Keratinocyte (primary cell): Measurements from ENCODE around the gene KCNK5. TPM values are rescaled to one million over a fixed set of nuclear protein-coding genes. Genes with fewer than 3 reads are reported as not detected.

Experiments
- DNase-seq: peaks from one replicate; pipeline ENCODE4 v3.0.0-alpha.2; 2011; ENCODE audit warnings: low read depth, missing footprints, low spot score
- FAIRE-seq: peaks from 2 replicates; lab custom pipeline; 2011; peaks lifted over from hg19 to GRCh38; lab: Jason Lieb, UNC
- H2AFZ ChIP-seq: 2 replicates; pipeline ENCODE4 v1.6.0; 2012; ENCODE audit warnings: low read length, control low read depth, inconsistent platforms; ENCODE audit not compliant: control insufficient read depth
- H3K27ac ChIP-seq: 2 replicates; pipeline ENCODE4 v1.5.1; 2011; ENCODE audit warnings: low read length; ENCODE audit not compliant: control insufficient read depth, insufficient read depth
- H3K27me3 ChIP-seq: 3 replicates; pipeline ENCODE4 v1.6.0; 2011; ENCODE audit warnings: low read length; ENCODE audit not compliant: control insufficient read depth, insufficient read depth; ENCODE audit errors: extremely low read depth
- H3K36me3 ChIP-seq, 2 experiments: 2 replicates in 1 of 2; 3 replicates in 1 of 2; pipeline ENCODE4 v1.5.1; 2011; ENCODE audit warnings: low read length in 2 of 2, mild to moderate bottlenecking in 1 of 2; ENCODE audit not compliant: control insufficient read depth in 2 of 2, insufficient read depth in 2 of 2; ENCODE audit errors: extremely low read depth in 1 of 2
- H3K4me1 ChIP-seq: 3 replicates; pipeline ENCODE4 v1.5.1; 2011; ENCODE audit warnings: low read length; ENCODE audit not compliant: control insufficient read depth, insufficient read depth; ENCODE audit errors: extremely low read depth
- H3K4me2 ChIP-seq: 3 replicates; pipeline ENCODE4 v1.6.0; 2011; ENCODE audit warnings: low read depth, low read length; ENCODE audit not compliant: control insufficient read depth, insufficient read depth; ENCODE audit errors: extremely low read depth
- H3K4me3 ChIP-seq, 3 experiments: fragments of 200-600 bp in 1 of 3; sonication (generic) in 1 of 3; 2 replicates in 2 of 3; 3 replicates in 1 of 3; pipeline ENCODE4 v1.5.1; 2011 to 2016; ENCODE audit warnings: low read length in 3 of 3, mild to moderate bottlenecking in 3 of 3, control low read depth in 2 of 3, inconsistent platforms in 1 of 3, low read depth in 1 of 3, mixed read lengths in 1 of 3, mixed run types in 1 of 3, moderate library complexity in 1 of 3; ENCODE audit not compliant: control insufficient read depth in 2 of 3, insufficient read depth in 2 of 3; ENCODE audit errors: extremely low read depth in 1 of 3
- H3K79me2 ChIP-seq: 2 replicates; pipeline ENCODE4 v1.6.0; 2012; ENCODE audit warnings: low read length; ENCODE audit not compliant: control insufficient read depth, insufficient read depth
- H3K9ac ChIP-seq: 3 replicates; pipeline ENCODE4 v1.6.0; 2011; ENCODE audit warnings: low read length; ENCODE audit not compliant: control insufficient read depth, insufficient read depth; ENCODE audit errors: extremely low read depth
- H3K9me1 ChIP-seq: 3 replicates; pipeline ENCODE4 v1.6.0; 2011; ENCODE audit warnings: low read length; ENCODE audit not compliant: control insufficient read depth, insufficient read depth; ENCODE audit errors: extremely low read depth
- H3K9me3 ChIP-seq: 2 replicates; pipeline ENCODE4 v1.5.1; 2012; ENCODE audit warnings: low read depth, low read length; ENCODE audit not compliant: control insufficient read depth
- H4K20me1 ChIP-seq: 3 replicates; pipeline ENCODE4 v1.6.0; 2011; ENCODE audit warnings: low read length; ENCODE audit not compliant: control insufficient read depth, insufficient read depth; ENCODE audit errors: extremely low read depth
- EZH2 ChIP-seq: IDR thresholded peaks from one replicate; pipeline ENCODE4 v1.6.1; 2012; ENCODE audit warnings: inconsistent platforms, mild to moderate bottlenecking, low read length, moderate library complexity
- dilution Hi-C: fragments of 300-500 bp; cut with MboI; formaldehyde crosslinking; loops from one replicate; pipeline ENCODE4 v1.7.0; 2020; ENCODE audit warnings: low sequenced_read_pairs; ENCODE audit not compliant: extremely low pct_ligation_motif_present
- polyA plus RNA-seq, 5 experiments: library from polyadenylated mRNA; depleted of rRNA in 3 of 5; stranded (reverse) in 3 of 5; stranded (forward) in 1 of 5; unstranded in 1 of 5; fragments of >200 nt; gene quantifications; 1 replicate in 1 of 5; 2 replicates in 3 of 5; 3 replicates in 1 of 5; pipeline versions ENCODE4 v1.2.1 to v1.2.3, GENCODE V29; 2011 to 2012; ENCODE audit warnings: missing spikeins in 2 of 5, low read depth in 1 of 5, low replicate concordance in 1 of 5
- TF ChIP-seq, protein P1 (sequence below), 3 experiments: IDR thresholded peaks in 1 of 3; conservative IDR thresholded peaks in 1 of 3; optimal IDR thresholded peaks in 1 of 3; 2 replicates in 2 of 3; 3 replicates in 1 of 3; pipeline versions ENCODE3 to v1.5.1; 2011; ENCODE audit warnings: low read length in 3 of 3, mild to moderate bottlenecking in 3 of 3, moderate library complexity in 2 of 3, control low read depth in 1 of 3, inconsistent platforms in 1 of 3; ENCODE audit not compliant: insufficient read depth in 2 of 3; ENCODE audit errors: extremely low read depth in 1 of 3

Gene KCNK5
- polyA plus RNA-seq, 1 donor (not counting 4 experiments of a cell fraction or from before 2014, with no cell fraction given) = not detected

DNA sequence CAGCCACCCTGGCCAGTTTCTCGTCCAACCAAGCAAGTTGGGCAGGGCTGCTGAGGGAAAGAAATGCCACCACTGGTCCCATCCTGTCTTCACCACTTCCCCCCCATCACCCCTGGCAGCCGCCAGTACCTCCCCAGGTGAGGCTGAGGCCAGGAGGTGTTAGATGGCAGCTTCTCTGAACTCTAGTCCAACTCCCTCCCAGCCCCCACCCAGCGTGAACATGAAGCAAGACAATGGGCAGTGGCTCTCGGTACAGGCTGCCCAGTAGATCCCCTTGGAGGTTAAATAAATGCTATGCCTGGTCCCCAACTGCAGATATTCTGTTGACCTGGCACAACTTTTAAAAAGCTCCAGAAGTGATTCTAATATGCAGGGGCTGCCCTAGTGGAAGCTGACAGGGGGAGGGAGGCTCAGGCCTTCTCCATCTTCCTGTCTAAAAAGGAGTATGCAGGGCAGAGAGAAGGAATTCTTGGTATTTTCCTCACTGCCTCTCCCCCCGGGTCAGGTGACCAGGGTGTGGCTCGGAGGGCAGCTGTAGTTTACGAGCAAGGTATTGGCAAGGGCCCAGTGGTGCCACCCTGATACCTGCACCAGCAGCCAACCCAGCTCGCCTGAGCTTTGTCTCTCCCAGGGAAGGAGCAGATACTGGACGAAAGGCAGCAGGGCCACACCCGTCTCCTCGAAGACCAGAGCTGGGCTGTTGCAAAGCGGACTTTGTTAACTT, 25.7 kb downstream of the KCNK5 start:
- Histone ChIP-seq H3K4me2 (peak overlapping the region; percentile 29), H3K79me2 (no peaks in the 10 kb centered on the region), H3K36me3 (no peaks in the 10 kb centered on the region), H3K27ac (no peak overlapping the region), H4K20me1 (no peaks in the 10 kb centered on the region), H2AFZ (peak overlapping the region; percentile 29), H3K9me3 (no peaks in the 10 kb centered on the region), H3K27me3 (no peaks in the 10 kb centered on the region), H3K9me1 (no peaks in the 10 kb centered on the region), H3K4me3 (no peak overlapping the region), H3K9ac (no peak overlapping the region), H3K4me1 (peaks cover 8% of the 10 kb centered on the region)
- TF ChIP-seq, protein P1, sequence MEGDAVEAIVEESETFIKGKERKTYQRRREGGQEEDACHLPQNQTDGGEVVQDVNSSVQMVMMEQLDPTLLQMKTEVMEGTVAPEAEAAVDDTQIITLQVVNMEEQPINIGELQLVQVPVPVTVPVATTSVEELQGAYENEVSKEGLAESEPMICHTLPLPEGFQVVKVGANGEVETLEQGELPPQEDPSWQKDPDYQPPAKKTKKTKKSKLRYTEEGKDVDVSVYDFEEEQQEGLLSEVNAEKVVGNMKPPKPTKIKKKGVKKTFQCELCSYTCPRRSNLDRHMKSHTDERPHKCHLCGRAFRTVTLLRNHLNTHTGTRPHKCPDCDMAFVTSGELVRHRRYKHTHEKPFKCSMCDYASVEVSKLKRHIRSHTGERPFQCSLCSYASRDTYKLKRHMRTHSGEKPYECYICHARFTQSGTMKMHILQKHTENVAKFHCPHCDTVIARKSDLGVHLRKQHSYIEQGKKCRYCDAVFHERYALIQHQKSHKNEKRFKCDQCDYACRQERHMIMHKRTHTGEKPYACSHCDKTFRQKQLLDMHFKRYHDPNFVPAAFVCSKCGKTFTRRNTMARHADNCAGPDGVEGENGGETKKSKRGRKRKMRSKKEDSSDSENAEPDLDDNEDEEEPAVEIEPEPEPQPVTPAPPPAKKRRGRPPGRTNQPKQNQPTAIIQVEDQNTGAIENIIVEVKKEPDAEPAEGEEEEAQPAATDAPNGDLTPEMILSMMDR (optimal IDR thresholded peaks at IDR 0.05 in 1 of 3, IDR thresholded peaks at IDR 0.05 in 1 of 3, conservative IDR thresholded peaks at IDR 0.05 in 1 of 3; ENCODE audit: extremely low read depth in 1 of 3, insufficient read depth in 2 of 3, low read length in 3 of 3) = no peak
- TF ChIP-seq EZH2 = no peak
- dilution Hi-C loops = no loop called here
- DNase-seq (peak; percentile 36), FAIRE-seq (peak; percentile 26)

DNA sequence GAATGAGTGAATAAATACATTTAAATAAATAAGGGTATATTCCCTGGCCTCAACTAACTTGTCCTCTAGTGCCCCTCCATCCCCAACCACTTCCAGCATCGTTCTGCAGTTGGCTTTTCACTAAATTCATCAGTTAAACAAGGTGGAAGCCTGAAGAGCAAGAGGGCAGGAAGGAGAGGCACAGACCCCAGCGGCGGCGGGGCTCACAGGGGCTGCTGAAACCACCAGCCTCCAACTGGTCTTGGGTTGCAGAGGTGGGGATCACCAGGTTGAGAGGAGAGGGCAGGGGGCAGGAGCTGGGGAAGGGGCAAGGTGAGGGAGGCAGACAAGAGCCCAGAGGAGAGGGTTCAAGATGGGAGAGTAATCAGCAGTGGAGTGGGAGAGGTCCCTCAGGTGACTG, 27.1 kb downstream of the KCNK5 start:
- Histone ChIP-seq H3K36me3 (no peaks in the 10 kb centered on the region), H4K20me1 (no peaks in the 10 kb centered on the region), H3K4me3 (no peak overlapping the region), H3K9me3 (no peaks in the 10 kb centered on the region), H3K9me1 (no peaks in the 10 kb centered on the region), H2AFZ (no peak overlapping the region), H3K9ac (no peak overlapping the region), H3K27me3 (no peaks in the 10 kb centered on the region), H3K4me2 (no peak overlapping the region), H3K27ac (no peak overlapping the region), H3K4me1 (peaks cover 8% of the 10 kb centered on the region), H3K79me2 (no peaks in the 10 kb centered on the region)
- dilution Hi-C loops = no loop called here
- TF ChIP-seq, protein P1 (optimal IDR thresholded peaks at IDR 0.05 in 1 of 3, IDR thresholded peaks at IDR 0.05 in 1 of 3, conservative IDR thresholded peaks at IDR 0.05 in 1 of 3; ENCODE audit: extremely low read depth in 1 of 3, insufficient read depth in 2 of 3, low read length in 3 of 3) = no peak
- no peak for TF ChIP-seq EZH2
- FAIRE-seq (no peak), DNase-seq (no peak)
